Calu3 (cell line): ENCODE measurements around the gene TACSTD2. TPM values are rescaled to one million over a fixed set of nuclear protein-coding genes. Genes with fewer than 3 reads are reported as not detected.
A peak's percentile ranks its signal among the peaks of the same experiment; 100 is the strongest.

Experiments used
- BruUV-seq: library from RNA; stranded (reverse); fragments of 400-500 nt; replicated peaks from 2 replicates; lab custom pipeline; 2021; lab: Mats Ljungman, UMichigan
- CTCF ChIA-PET: fragments of 300-600 bp; sonication (Branson Sonifier 250); formaldehyde crosslinking; loops from one replicate; lab custom pipeline; 2022; ENCODE audit warnings: antibody characterized with exemption; lab: Charles Lee
- DNase-seq: peaks from one replicate; pipeline ENCODE4 v3.0.0; 2022
- H3K27ac Mint-ChIP-seq: one replicate; pipeline ENCODE4 v1.8.0; 2022; ENCODE audit warnings: mixed read lengths; ENCODE audit not compliant: unreplicated experiment
- H3K27me3 Mint-ChIP-seq: one replicate; pipeline ENCODE4 v1.8.0; 2022; ENCODE audit warnings: mixed read lengths; ENCODE audit not compliant: unreplicated experiment
- H3K36me3 Mint-ChIP-seq: one replicate; pipeline ENCODE4 v1.8.0; 2022; ENCODE audit warnings: mild to moderate bottlenecking, moderate library complexity, mixed read lengths; ENCODE audit not compliant: insufficient read depth, unreplicated experiment
- H3K4me1 Mint-ChIP-seq: one replicate; pipeline ENCODE4 v1.8.0; 2022; ENCODE audit warnings: mild to moderate bottlenecking, low read depth, mixed read lengths; ENCODE audit not compliant: unreplicated experiment
- H3K4me3 Mint-ChIP-seq: one replicate; pipeline ENCODE4 v1.8.0; 2022; ENCODE audit warnings: mild to moderate bottlenecking, low read depth, moderate library complexity, mixed read lengths; ENCODE audit not compliant: unreplicated experiment
- H3K9me3 Mint-ChIP-seq: one replicate; pipeline ENCODE4 v1.8.0; 2022; ENCODE audit warnings: low read depth, mixed read lengths; ENCODE audit not compliant: unreplicated experiment
- CTCF ChIP-seq: fragments of 200-600 bp; IDR thresholded peaks from one replicate; pipeline ENCODE4 v1.8.0; 2022; ENCODE audit warnings: antibody characterized with exemption; ENCODE audit not compliant: unreplicated experiment
- intact Hi-C: fragments of 100-400 bp; cut with micrococcal nuclease; formaldehyde crosslinking; loops from one replicate; pipeline ENCODE4 v1.10.0; 2022; ENCODE audit not compliant: unreplicated experiment
- total RNA-seq: library from RNA; stranded (reverse); gene quantifications from 2 replicates; pipeline ENCODE4 v1.2.3, GENCODE V29; 2022

The TACSTD2 gene
- total RNA-seq, 1 experiment from 2014 or later, result 293 TPM

- Mint-ChIP-seq H3K4me1 (peaks cover 62% of the 10 kb centered on the region), H3K27me3 (no peaks in the 10 kb centered on the region), H3K4me3 (peak overlapping the region; percentile 100), H3K9me3 (no peaks in the 10 kb centered on the region), H3K36me3 (peaks cover 63% of the 10 kb centered on the region), H3K27ac (peak overlapping the region; percentile 97)
- DNase-seq, result no peak
- intact Hi-C loops, result no loop called here
- no peak for TF ChIP-seq CTCF
- BruUV-seq, result TSS peak; percentile 89
- CTCF ChIA-PET, result interaction anchor here (0.6 to 1.9 kb wide), 3 partner anchors 57 to 77 kb away, joined by 6 to 7 read pairs (median 7); no protein-coding TSS in a partner anchor
These were observed 1.3 kb downstream of the TACSTD2 start for GRCh38 chr1:58575551-58576324.

GRCh38 chr1:58574816-58575215 lies 2.2 kb downstream of the TACSTD2 start:
- Mint-ChIP-seq H3K4me3 (peak overlapping the region; percentile 100), H3K9me3 (no peaks in the 10 kb centered on the region), H3K4me1 (peaks cover 65% of the 10 kb centered on the region), H3K27ac (peak overlapping the region; percentile 97), H3K36me3 (peaks cover 63% of the 10 kb centered on the region), H3K27me3 (no peaks in the 10 kb centered on the region)
- TF ChIP-seq CTCF, result no peak
- intact Hi-C loops, result no loop called here
- BruUV-seq, result no TSS peak
- no peak for DNase-seq
- CTCF ChIA-PET, result interaction anchor here (0.6 to 1.9 kb wide), 2 partner anchors 56 to 78 kb away, joined by 6 to 7 read pairs; no protein-coding TSS in a partner anchor

- Mint-ChIP-seq H3K4me3 (peak overlapping the region; percentile 100), H3K4me1 (peaks cover 56% of the 10 kb centered on the region), H3K27me3 (no peaks in the 10 kb centered on the region), H3K27ac (peak overlapping the region; percentile 97), H3K36me3 (peaks cover 58% of the 10 kb centered on the region), H3K9me3 (no peaks in the 10 kb centered on the region)
- TF ChIP-seq CTCF, result no peak
- BruUV-seq, result no TSS peak
- intact Hi-C loops, result loop anchor here (2.0 kb wide), 2 partner anchors 27 to 79 kb away; partner anchors contain the start of gene OMA1
- CTCF ChIA-PET, result interaction anchor here (0.7 to 1.9 kb wide), 2 partner anchors 27 to 78 kb away, joined by 3 to 7 read pairs; partner anchors contain the start of gene OMA1
- peak; percentile 50 for DNase-seq
These were observed 3.1 kb downstream of the TACSTD2 start for GRCh38 chr1:58573705-58574591.

GRCh38 chr1:58573138-58573537 lies 3.9 kb downstream of the TACSTD2 start:
- no peaks in the 10 kb centered on the region for H3K27me3 Mint-ChIP-seq
- intact Hi-C loops, result loop anchor here (2.0 kb wide), 2 partner anchors 26 to 80 kb away; partner anchors contain the start of gene OMA1
- H3K9me3 Mint-ChIP-seq, result no peaks in the 10 kb centered on the region
- BruUV-seq, result no TSS peak
- H3K4me3 Mint-ChIP-seq, result peak overlapping the region; percentile 100
- peak overlapping the region; percentile 97 for H3K27ac Mint-ChIP-seq
- TF ChIP-seq CTCF, result no peak
- peaks cover 56% of the 10 kb centered on the region for H3K36me3 Mint-ChIP-seq
- CTCF ChIA-PET, result interaction anchor here (0.8 to 1.7 kb wide), 2 partner anchors 11 to 79 kb away, joined by 3 to 7 read pairs; no protein-coding TSS in a partner anchor
- H3K4me1 Mint-ChIP-seq, result peaks cover 53% of the 10 kb centered on the region
- no peak for DNase-seq
